Medulla oblongata (tissue), 1 donor: ENCODE measurements around the gene WDR55.
"Not testable (repeated sequence)": the region's sequence is repeated elsewhere in the genome, so short reads cannot be mapped to it uniquely, and the experiment has no call there.

ENCODE experiments used
- DNase-seq: peaks from one replicate; pipeline ENCODE4 v3.0.0-alpha.2; 2015; ENCODE audit errors: extremely low spot score

The WDR55 gene

DNA sequence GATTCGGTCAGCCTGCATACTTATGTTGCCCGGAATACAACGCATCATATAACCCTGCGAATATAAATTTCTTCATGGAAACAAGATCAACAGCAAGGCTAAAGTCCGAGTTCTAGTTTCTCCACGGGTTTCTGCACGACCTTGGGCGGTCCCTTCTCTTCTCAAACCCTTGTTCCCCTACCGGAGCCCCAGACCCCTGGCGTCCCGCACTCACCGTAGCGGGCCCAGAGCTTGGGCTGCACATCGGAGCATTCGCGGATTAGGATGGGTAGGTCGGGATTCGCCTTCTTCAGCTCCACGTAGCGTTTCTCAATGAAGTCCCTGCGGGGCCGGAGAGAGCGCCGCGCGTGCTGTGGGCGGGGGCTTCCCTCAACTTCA, 17.7 kb upstream of the WDR55 start:
- no peak for DNase-seq

DNA sequence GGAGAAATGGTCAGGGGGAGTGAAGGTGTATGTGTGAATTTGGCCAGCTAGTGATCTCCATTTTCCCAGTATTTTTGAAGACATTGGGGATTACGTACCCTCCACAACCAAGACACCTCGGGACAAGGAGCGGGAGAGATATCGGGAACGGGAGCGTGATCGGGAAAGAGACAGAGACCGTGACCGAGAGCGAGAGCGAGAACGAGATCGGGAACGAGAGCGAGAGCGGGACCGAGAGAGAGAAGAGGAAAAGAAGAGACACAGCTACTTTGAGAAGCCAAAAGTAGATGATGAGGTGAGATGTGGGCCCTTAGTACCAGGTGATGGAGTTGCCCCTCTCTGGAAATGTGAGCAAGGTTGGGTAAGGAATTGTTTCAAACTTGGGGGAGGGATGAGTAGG, 5.8 kb upstream of the WDR55 start:
- no peak for DNase-seq

DNA sequence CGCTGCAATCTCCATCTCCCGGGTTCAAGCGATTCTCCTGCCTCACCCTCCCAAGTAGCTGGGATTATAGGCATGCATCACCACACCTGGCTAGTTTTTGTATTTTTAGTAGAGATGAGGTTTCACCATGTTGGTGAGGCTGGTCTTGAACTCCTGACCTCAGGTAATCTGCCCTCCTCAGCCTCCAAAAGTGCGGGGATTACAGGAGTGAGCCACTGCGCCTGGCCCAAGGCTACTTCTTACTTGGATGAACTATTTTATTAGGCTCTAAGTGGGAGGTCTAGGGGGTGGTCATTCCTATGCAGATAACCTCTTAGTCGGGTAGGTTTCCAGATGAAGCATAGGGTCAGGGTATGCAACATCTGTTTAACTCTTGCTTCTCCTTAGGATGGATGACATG, 4.3 kb upstream of the WDR55 start:
- DNase-seq, result not testable (repeated sequence)

DNA sequence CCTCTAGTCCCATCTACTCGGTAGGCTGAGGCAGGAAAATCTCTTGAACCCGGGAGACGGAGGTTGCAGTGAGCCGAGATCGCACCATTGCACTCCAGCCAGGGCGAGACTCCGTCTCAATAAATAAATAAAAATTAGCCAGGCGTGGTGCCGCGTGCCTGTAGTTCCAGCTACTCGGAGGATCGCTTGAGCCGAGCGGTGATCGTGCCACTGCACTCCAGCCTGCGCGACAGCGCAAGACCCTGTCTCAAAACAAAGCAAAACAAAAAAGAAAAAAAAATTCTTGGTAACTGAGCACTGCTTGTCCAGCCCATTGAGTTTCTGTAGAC, 710 bp upstream of the WDR55 start:
- DNase-seq, result no peak

DNA sequence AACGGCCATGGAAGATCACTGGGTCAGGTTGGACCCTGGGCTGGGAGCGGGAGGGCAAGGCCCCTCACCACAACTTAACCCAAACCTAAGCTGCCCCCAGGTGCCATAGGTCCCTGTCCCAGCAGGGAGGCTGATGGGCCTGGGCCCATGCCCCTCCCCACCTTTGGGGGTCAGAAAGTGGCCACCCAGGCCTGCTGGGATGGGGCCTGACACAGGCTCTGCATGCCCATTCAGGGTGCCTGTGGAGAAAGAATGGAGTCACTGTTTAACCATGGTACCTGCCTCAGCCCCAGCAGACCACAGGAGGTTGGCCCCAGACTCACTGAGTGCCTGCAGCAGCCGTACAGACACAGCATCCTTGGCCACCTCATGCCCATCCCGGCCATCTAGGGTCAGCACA, 6.3 kb downstream of the WDR55 start:
- DNase-seq, result not testable (repeated sequence)

DNA sequence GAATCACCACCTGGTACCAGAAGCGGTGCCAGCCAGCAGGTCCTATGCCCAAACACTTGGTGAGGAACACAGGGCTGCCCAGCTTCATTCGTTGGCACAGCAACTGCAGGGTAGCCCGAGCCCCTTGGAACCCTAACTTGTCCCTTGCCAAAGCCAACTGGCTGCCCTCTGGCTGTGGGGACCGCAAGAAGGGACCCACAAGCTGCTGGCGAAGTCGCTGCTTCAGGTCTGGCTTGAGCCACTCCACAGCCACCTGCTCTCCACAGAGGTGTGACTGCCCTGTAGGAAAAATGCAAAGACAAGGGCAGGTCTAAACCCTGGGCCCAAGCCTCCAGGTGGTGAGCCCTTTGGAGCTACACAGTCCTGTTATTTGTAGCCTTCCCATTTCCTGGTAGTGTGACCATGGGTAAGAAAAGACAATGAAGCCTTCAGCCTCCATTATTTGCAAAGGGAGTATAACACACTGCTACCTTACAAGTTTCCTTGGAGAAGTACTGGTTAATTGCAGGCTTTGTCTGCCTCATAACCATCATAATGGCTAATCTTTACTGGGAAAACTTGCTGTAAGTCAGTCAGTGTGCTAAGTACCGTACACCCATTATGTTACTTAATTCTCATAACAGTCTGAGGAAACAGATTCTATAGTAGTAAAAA, 6.9 kb downstream of the WDR55 start:
- DNase-seq, result no peak

DNA sequence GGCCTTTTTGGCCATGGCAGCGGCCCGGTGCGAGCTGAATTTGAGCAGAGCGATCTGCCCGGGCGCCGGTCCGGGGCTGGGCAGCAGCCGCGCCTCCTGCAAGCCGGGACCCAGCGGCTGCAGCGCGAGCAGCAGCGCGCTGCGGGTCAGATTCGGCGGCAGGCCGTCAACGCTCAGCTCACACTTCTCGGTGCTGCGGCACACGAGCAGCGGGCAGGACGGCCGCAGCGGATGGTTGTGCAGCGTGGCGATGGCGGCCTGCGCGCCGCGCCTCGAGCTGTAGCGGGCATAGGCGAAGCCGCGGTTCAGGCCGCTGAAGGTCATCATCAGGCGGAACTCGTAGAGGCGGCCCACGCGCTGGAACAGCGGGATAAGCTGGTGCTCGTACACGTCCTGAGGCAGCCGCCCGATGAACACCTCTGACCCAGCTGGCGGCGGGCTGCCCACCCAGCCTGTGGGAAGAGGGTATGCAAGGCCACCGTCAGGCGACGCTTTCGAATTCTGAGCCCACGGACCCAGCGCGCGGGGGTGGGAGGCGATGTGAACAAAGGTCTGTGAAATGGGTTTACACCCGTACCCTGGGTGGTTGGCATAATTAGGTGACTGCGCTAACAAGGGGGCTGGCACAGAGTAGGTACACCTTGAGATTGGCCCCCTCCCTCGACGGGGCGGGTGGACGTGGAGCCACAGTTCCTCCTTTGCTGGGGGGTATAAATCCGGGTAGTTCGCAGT, 7.9 kb downstream of the WDR55 start:
- no peak for DNase-seq

DNA sequence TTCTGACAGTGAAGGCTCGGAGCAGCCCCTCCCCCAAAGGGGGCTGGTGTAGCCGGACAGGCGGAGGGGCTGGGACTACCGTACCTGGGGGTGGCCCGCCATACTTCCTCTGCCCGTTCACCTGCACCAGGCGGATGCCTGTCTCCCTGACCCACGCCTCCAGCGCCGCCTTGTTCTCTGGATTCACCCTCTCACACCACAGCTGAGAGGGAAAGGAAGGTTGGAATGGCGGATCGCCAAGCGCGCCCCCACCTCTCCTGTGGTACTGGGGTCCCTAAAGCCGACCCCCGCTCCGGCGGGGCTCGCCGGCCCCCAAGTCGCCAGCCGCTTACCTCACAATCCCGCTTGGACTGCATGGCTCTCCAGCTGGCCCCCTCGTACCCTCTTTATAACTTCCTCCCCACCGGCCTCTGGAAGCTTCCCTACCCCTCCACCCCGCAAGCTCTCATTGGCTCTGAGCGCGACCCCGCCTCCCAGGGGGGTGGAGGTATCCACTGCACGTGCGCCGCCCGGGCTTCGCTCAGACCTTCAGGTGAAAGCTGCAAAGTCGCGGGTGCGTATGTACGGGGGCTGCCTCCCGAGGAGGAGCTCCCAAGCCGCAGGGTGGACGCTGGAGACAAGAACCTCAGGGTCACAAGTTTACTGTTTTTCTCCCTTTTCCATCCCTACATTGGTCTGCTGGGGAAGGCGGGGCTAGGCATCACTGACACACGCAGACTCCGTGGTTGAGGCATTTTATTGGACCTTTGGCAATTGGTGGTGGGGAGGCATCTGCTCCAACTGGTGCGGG, 8.7 kb downstream of the WDR55 start, which contains the start of gene DND1:
Gene DND1 (minus strand): TSS at position 390 of the 790 bp plus-strand sequence. CDS start 34 bp downstream, at position 356.
- DNase-seq, result no peak

DNA sequence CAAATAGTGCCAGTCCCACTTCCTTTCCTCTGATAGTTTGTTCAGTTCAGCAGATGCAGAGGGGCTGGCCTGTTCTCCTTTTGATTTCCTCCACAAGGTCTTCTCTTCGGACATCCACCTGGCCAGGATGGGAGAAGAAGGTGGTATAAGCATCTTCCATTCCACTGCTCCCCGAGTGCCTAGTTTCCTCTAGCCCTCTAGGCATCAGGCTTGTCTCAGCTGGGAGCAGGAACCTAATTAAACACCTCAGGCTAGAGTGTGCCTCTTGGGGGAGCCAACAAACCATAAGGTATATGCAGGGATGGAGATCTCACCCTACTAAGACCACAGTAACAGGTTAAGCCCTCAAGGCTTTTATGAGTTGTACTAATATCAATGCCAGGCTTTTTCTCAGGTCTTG, 9.5 kb downstream of the WDR55 start:
- no peak for DNase-seq

DNA sequence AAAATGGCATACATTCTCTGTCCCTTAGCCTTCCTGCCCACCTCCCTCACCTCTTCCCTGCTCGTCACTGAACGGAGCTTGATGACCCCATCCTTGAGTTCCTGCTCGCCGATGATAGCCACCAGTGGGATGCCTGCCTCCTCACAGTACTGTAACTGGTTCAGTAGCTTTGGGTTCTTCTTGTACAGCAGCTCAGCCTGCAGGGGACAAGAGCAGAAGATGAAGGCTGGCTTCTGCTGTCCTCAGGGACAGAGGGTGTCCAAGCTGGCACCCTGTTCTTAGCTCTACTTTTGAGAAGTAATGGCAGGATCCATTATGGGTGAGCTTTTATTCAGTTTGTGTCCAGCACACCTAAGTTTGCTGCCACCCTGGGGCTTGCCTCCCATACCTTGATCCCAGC, 9.9 kb downstream of the WDR55 start:
- no peak for DNase-seq

DNA sequence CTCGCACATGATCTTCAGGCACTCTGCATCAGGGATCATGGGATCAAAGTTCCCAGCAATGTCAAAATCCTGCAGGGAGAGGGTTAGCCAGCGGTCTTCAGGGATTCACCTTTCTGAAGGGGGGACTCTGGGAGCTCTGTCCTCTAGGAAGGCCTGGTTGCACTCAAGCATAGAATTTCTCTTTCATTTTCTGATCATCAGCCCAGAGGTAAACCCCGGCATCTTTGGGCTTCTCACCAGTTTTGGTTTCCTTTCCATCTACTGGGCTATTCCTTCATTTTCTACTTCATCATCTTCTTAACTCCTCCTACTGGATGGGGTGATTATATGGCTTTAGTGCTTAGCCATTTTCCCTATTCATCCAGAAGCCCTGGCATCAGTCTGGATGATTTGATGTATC, 13.2 kb downstream of the WDR55 start:
- no peak for DNase-seq

DNA sequence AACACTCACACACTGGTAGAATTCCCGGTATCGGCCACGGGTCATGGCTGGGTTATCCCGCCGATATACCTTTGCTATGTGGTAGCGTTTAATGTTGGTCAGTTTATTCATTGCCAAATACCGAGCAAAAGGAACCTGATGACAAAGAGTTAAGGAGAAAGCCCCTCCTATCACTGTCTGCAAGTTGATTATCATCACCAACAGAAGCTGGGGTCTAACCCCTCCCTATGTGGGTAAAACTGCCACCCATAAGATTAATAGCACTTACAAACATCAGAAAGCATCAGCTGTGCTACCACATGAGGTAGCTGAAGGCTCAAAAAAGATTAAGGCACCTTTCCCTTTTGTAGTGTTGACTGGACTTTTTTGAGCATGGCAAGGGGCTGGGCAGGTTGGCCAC, 14.3 kb downstream of the WDR55 start:
- no peak for DNase-seq

DNA sequence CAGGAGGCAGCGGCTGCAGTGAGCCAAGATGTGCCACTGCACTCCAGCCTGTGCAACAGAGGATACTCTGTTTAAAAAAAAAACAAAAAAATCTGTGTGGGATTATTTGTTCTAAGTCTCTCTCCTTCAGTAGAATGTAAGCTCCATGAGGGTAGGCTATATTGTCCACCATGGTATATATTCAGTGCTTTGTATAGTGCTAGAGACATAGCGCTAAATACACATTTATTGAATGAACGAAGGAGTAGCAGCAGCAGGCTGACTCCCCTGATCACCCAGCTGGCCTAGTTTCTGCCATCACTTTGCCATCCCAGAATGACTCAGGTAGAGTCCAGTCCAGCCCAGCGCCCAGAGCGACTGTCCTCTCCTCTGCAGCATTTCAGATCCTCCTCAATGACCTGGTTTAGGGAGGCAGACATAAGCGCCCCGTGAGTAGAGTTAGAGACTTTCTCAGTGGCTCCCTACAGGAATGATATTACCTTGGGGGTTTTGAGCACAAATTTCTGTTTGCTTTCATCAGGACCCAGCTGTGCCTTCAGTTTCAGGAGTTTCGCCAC, 25.8 kb downstream of the WDR55 start:
- DNase-seq, result no peak

DNA sequence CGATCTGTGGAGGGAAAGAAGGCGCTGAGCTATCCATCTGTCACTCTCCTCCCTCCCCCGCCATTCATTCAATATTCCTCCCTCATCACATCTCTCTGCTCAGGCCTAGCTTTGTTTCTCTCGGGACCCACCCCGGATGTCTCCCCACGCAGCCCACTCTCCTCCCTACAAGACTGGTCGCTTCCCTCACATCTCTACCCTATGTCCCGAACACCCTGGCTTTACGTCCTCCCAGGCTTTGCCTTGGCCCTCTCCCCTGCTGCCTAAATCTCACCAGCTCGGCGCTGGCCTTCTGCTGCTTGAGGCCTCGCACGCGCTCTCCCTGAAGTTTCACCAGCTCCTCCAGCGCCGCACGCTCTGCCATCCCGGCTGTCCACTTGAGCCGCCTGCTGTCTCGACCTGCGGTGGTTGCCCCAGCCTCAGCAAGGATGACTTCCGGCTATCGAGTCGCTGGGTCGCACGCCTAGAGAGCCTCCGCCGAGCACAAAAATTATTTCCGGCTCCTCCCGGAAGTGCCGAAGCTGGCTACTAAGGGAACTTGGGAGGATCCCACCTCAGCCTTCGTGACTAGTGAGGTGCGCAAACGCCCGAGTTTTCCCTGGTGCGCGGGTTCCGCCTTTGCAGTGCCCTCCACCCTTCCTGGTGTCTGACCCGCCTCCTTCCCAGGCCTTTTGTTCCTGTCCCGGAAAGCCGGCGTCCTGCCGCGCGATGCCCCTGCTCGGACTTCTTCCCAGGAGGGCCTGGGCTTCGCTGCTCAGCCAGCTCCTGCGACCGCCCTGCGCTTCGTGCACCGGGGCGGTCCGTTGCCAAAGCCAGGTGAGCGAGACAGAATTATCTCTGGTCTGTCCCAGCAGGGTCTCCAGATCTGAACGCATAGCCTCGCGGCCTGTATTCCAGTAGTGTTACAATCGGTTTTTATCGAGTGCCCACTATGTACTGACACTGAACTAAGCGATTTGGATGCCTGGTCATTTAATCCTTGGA, 26.5 kb downstream of the WDR55 start, which contains the start of the genes HARS1 and HARS2:
Gene HARS1 (minus strand): TSS at position 430 of the 984 bp plus-strand sequence. CDS start 66 bp downstream, at position 364.
Gene HARS2 (plus strand): TSS at position 515 of the 984 bp plus-strand sequence. CDS start 194 bp downstream, at position 709.
- peak; percentile 94 for DNase-seq

DNA sequence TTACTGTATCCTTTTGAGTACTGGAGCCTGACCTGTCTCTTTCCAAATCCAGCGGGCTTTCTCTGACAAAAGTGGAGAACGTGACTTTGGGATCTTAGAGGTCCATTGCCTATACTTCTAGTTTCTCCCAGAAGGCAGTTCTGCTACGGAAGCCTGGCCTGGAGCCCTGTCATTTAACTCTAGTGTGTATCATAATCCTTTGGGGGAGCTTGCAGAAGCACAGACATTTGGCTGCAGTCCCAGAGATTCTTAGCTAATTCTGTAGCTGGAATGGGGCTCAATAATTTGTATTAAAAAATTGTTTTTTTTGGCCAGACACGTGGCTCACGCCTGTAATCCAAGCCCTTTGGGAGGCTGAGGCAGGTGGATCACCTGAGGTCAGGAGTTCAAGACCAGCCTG, 29.6 kb downstream of the WDR55 start:
- DNase-seq, result no peak

DNA sequence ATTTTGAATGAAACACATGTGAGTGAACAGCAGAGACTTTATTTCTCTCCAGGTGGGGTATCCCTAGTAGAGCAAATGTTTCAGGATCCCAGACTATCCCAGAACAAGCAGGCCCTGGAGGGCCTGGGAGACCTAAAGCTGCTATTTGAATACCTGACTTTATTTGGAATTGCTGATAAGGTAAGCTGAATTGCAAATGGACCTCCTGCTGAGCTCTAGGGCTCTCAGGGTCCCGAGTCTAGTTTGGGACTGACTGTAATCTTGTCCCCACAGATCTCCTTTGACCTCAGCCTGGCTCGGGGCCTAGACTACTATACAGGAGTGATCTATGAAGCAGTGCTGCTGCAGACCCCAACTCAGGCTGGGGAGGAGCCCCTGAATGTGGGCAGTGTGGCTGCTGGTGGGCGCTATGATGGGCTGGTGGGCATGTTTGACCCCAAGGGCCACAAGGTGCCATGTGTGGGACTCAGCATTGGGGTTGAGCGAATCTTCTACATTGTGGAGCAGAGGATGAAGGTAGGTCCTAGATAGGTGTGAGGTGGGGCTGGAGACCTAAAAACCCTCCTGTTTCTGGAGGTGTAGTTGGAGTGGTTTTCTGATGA, 32.3 kb downstream of the WDR55 start:
- DNase-seq, result no peak

DNA sequence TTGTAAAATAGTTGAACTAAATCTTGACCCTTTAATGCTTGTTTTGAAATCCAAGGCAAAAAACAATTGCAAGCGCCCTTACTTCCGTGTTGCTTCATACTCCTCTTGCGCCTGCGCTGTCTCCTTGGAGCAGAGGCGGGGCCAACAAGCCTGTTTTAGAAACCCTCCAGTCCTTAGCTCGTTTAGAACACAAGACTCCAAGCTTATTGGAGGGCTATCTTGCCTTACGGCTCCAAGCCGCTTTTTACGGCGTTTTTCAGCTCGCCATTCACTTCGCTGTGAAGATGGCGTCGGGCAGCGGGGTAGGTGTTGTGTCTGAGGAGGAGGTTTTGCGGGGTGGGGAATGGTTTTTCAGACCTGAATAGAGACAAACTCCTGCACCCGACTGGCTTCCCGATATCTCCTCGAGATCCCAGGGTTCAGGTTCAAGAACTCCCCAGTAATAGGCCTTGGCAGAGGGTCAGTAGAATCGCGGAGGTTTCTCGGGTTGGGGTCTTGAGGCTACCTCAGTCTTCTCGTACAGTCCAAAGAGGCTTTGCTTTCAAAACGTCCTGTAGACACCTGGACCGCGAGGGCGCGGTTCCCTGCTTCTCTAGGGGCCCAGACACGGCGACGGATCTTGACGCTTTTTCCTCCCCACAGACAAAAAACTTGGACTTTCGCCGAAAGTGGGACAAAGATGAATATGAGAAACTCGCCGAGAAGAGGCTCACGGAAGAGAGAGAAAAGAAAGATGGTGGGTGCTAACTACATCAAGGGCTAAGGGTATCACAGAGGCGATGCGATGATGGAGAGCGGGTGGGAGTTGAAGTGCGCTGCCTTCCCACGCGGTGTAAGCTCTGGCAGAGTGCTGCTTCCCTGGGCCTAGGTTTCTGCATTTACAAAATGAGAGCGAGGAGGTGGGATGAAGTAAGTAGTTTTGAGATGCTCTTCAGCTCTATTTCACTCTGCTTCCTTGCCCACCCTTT, 35.8 kb downstream of the WDR55 start, which contains the start of gene ZMAT2:
Gene ZMAT2 (plus strand): TSS at position 271 of the 968 bp plus-strand sequence. CDS start 14 bp downstream, at position 285.
- peak; percentile 99 for DNase-seq

DNA sequence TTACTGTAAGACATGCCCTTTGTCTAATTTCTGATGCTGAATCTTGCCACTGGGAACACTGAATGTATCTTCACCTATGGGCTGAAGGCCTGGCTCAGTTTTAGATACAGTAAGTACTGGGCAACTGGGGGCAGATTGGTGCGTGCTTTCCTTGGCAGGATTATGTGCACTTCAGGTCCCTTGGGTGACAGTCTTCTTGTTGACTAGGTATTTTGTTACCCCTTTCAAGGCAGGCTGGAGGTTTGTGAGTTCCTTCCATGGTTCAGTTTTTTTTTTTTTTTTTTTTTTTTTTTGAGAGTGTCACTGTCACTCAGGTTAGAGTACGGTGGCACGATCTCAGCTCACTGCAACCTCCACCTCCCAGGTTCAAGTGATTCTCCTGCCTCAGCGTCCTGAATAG, 43.1 kb downstream of the WDR55 start:
- DNase-seq, result no peak

DNA sequence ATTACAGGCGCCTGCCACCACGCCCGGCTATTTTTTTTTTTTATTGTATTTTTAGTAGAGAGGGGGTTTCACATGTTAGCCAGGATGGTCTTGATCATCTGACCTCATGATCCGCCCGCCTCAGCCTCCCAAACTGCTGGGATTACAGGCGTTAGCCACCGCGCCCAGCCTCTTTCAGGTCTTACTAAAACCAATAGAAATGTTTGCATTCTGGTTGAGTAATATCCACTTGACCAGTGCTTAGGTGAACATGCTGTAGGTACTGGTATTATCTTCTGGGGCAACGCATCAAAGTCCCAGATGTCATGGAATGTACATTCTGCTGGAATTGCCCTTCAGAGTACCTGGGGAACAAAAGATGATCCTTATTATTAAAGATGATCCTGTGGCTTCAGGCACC, 44.1 kb downstream of the WDR55 start:
- DNase-seq, result not testable (repeated sequence)
